Myometrial cell (primary cell): Measurements from ENCODE around the gene SCAF1. TPM values are rescaled to one million over a fixed set of nuclear protein-coding genes. Genes with fewer than 3 reads are reported as not detected.

Source experiments
- total RNA-seq: library from RNA; depleted of rRNA; stranded (reverse); fragments of >200 nt; gene quantifications from 2 replicates; pipeline ENCODE4 v1.2.3, GENCODE V29; 2015

The SCAF1 gene
- 22.9 and 30.3 TPM in 2 replicates for total RNA-seq

GRCh38 chr19:49641688-49642491, at the start of gene SCAF1:
Gene SCAF1 (plus strand): TSS chr19:49642209. CDS start chr19:49645027, 2,818 bp downstream.

GRCh38 chr19:49640113-49640898, 1.7 kb upstream of the SCAF1 start, which contains the start of gene RRAS:
Gene RRAS (minus strand): TSS chr19:49640143. CDS start chr19:49640098, 45 bp downstream.

GRCh38 chr19:49665351-49666119, 23.5 kb downstream of the SCAF1 start, which contains the start of the genes BCL2L12 and IRF3:
Gene BCL2L12 (plus strand): TSS chr19:49665933. CDS start chr19:49666693, 760 bp downstream.
Gene IRF3 (minus strand): TSS chr19:49665857. CDS start chr19:49664838, 1,019 bp downstream.

GRCh38 chr19:49677231-49677900, 35.4 kb downstream of the SCAF1 start, which contains the start of gene PRMT1:
Gene PRMT1 (plus strand): TSS chr19:49677271. CDS start chr19:49677281, 10 bp downstream.

GRCh38 chr19:49689133-49690078, 47.4 kb downstream of the SCAF1 start, which contains the start of gene ADM5:
Gene ADM5 (plus strand): TSS chr19:49689594. CDS start chr19:49689838, 244 bp downstream.

GRCh38 chr19:49690656-49691242, 48.7 kb downstream of the SCAF1 start, which contains the start of gene CPT1C:
Gene CPT1C (plus strand): TSS chr19:49691116. CDS start chr19:49692253, 1,137 bp downstream.

Other genes starting within 250 kb of the SCAF1 start
- gene PTH2, start 218.8 kb upstream of the SCAF1 start, total RNA-seq, result not detected in 2 replicates
- gene GFY, start 216.8 kb upstream of the SCAF1 start, total RNA-seq, result not detected in 2 replicates
- gene SLC17A7, start 200.7 kb upstream of the SCAF1 start, total RNA-seq, result not detected in 2 replicates
- gene PIH1D1, start 190.4 kb upstream of the SCAF1 start, total RNA-seq, result 93.2 and 112 TPM in 2 replicates
- gene ALDH16A1, start 189.0 kb upstream of the SCAF1 start, total RNA-seq, result 27.1 and 38.6 TPM in 2 replicates
- gene FLT3LG, start 168.0 kb upstream of the SCAF1 start, total RNA-seq, result 6.2 and 10.1 TPM in 2 replicates
- 2,357 and 3,559 TPM in 2 replicates for gene RPL13A, start 154.6 kb upstream of the SCAF1 start, total RNA-seq
- gene RPS11, start 145.8 kb upstream of the SCAF1 start, total RNA-seq, result 3,022 and 4,072 TPM in 2 replicates
- gene FCGRT, start 129.5 kb upstream of the SCAF1 start, total RNA-seq, result 37.0 and 60.0 TPM in 2 replicates
- 271 and 307 TPM in 2 replicates for gene RCN3, start 114.2 kb upstream of the SCAF1 start, total RNA-seq
- 76.1 and 83.6 TPM in 2 replicates for gene NOSIP, start 61.7 kb upstream of the SCAF1 start, total RNA-seq
- 0.71 TPM in 1 of 2 replicates, not detected in the other for gene PRRG2, start 60.9 kb upstream of the SCAF1 start, total RNA-seq
- gene PRR12, start 51.0 kb upstream of the SCAF1 start, total RNA-seq, result 3.9 and 4.0 TPM in 2 replicates
- 111 and 138 TPM in 2 replicates for gene RRAS, start 2.1 kb upstream of the SCAF1 start, total RNA-seq
- 61.7 and 64.0 TPM in 2 replicates for gene IRF3, start 23.6 kb downstream of the SCAF1 start, total RNA-seq
- gene BCL2L12, start 23.7 kb downstream of the SCAF1 start, total RNA-seq, result 25.7 and 36.3 TPM in 2 replicates
- 423 and 449 TPM in 2 replicates for gene PRMT1, start 35.1 kb downstream of the SCAF1 start, total RNA-seq
- 0.86 and 2.3 TPM in 2 replicates for gene ADM5, start 47.4 kb downstream of the SCAF1 start, total RNA-seq
- 35.7 and 43.8 TPM in 2 replicates for gene CPT1C, start 48.9 kb downstream of the SCAF1 start, total RNA-seq
- gene TSKS, start 121.1 kb downstream of the SCAF1 start, total RNA-seq, result 0.18 and 0.58 TPM in 2 replicates
- gene AP2A1, start 124.8 kb downstream of the SCAF1 start, total RNA-seq, result 163 and 186 TPM in 2 replicates
- gene FUZ, start 171.1 kb downstream of the SCAF1 start, total RNA-seq, result 24.1 and 28.8 TPM in 2 replicates
- 26.2 and 27.3 TPM in 2 replicates for gene MED25, start 176.1 kb downstream of the SCAF1 start, total RNA-seq
- gene PTOV1, start 208.9 kb downstream of the SCAF1 start, total RNA-seq, result 67.3 and 98.9 TPM in 2 replicates
- gene PNKP, start 225.4 kb downstream of the SCAF1 start, total RNA-seq, result 52.5 and 76.4 TPM in 2 replicates
- 27.6 and 37.5 TPM in 2 replicates for gene AKT1S1, start 235.1 kb downstream of the SCAF1 start, total RNA-seq
- gene TBC1D17, start 235.5 kb downstream of the SCAF1 start, total RNA-seq, result 26.2 and 48.1 TPM in 2 replicates